IMR-90 (cell line): ENCODE results near the gene YES1. TPM values are rescaled to one million over a fixed set of nuclear protein-coding genes. Genes with fewer than 3 reads are reported as not detected.

Experiments used
- ATAC-seq: fragments of 200-7000 bp; cut with Tn5 transposase; 2 replicates; pipeline ENCODE4 v1.9.1; 2020; ENCODE audit warnings: low read depth, mild to moderate bottlenecking, moderate library complexity
- Bru-seq: library from RNA; stranded (reverse); fragments of 400-500 nt; gene quantifications from one replicate; lab custom pipeline; 2021; lab: Mats Ljungman, UMichigan
- BruChase-seq, 2 experiments: library from RNA; stranded (reverse); fragments of 400-500 nt; gene quantifications; one replicate each; lab custom pipeline; 2021; lab: Mats Ljungman, UMichigan
- BruUV-seq: library from RNA; stranded (reverse); fragments of 400-500 nt; replicated peaks from 2 replicates; lab custom pipeline; 2021; lab: Mats Ljungman, UMichigan
- CTCF ChIA-PET: fragments of 300-600 bp; formaldehyde crosslinking; extraction: SDS; loops from one replicate; lab custom pipeline; 2021; ENCODE audit warnings: antibody characterized with exemption; lab: Yijun Ruan, JAX
- POLR2A ChIA-PET: fragments of 300-600 bp; sonication (Branson Sonifier 250); formaldehyde crosslinking; loops from one replicate; lab custom pipeline; 2022; ENCODE audit warnings: antibody characterized with exemption; ENCODE audit not compliant: unreplicated experiment; lab: Charles Lee
- DNase-seq: peaks from one replicate; pipeline ENCODE4 v3.0.0; 2013
- H2AFZ ChIP-seq: replicated peaks from 2 replicates; pipeline ENCODE3; 2013; ENCODE audit warnings: low read length, mild to moderate bottlenecking; ENCODE audit not compliant: poor library complexity
- H2AK5ac ChIP-seq: 2 replicates; pipeline ENCODE4 v1.6.1; 2013; ENCODE audit warnings: low read depth, low read length, inconsistent platforms
- H2AK9ac ChIP-seq: replicated peaks from 2 replicates; pipeline ENCODE3; 2013; ENCODE audit warnings: mild to moderate bottlenecking, low read depth, low read length, moderate library complexity; ENCODE audit not compliant: poor library complexity
- H2BK120ac ChIP-seq: 2 replicates; pipeline ENCODE4 v1.6.1; 2013; ENCODE audit warnings: low read depth, low read length, inconsistent platforms
- H2BK15ac ChIP-seq: 3 replicates; pipeline ENCODE4 v1.6.1; 2013; ENCODE audit warnings: low read depth, low read length, inconsistent platforms
- H2BK20ac ChIP-seq: 2 replicates; pipeline ENCODE4 v1.6.1; 2013; ENCODE audit warnings: low read depth, mild to moderate bottlenecking, inconsistent platforms, low read length, moderate library complexity
- H2BK5ac ChIP-seq: 2 replicates; pipeline ENCODE4 v1.6.1; 2013; ENCODE audit warnings: mild to moderate bottlenecking, low read depth, low read length, inconsistent platforms; ENCODE audit not compliant: poor library complexity, severe bottlenecking
- H3K14ac ChIP-seq: replicated peaks from 2 replicates; pipeline ENCODE4 v1.6.1; 2013; ENCODE audit warnings: low read depth, low read length, inconsistent platforms
- H3K18ac ChIP-seq: 2 replicates; pipeline ENCODE4 v1.6.1; 2013; ENCODE audit warnings: low read depth, low read length, control low read depth
- H3K23ac ChIP-seq: 2 replicates; pipeline ENCODE4 v1.6.1; 2013; ENCODE audit warnings: low read depth, low read length, inconsistent platforms
- H3K27ac ChIP-seq: 2 replicates; pipeline ENCODE4 v1.5.1; 2013; ENCODE audit warnings: mild to moderate bottlenecking, control low read depth, low read length; ENCODE audit not compliant: insufficient read depth
- H3K27me3 ChIP-seq: 2 replicates; pipeline ENCODE4 v1.6.1; 2013; ENCODE audit warnings: low read length; ENCODE audit not compliant: control insufficient read depth, insufficient read depth
- H3K36me3 ChIP-seq: 2 replicates; pipeline ENCODE4 v1.6.1; 2013; ENCODE audit warnings: low read length, mixed read lengths; ENCODE audit not compliant: control insufficient read depth, insufficient read depth
- H3K4ac ChIP-seq: 2 replicates; pipeline ENCODE4 v1.6.1; 2013; ENCODE audit warnings: low read depth, low read length, inconsistent platforms
- H3K4me1 ChIP-seq: 2 replicates; pipeline ENCODE4 v1.6.1; 2013; ENCODE audit warnings: low read length, mixed read lengths; ENCODE audit not compliant: control insufficient read depth, insufficient read depth
- H3K4me2 ChIP-seq: 2 replicates; pipeline ENCODE4 v1.6.1; 2013; ENCODE audit warnings: low read depth, mild to moderate bottlenecking, control low read depth, low read length, moderate library complexity
- H3K4me3 ChIP-seq: 2 replicates; pipeline ENCODE4 v1.5.1; 2013; ENCODE audit warnings: low read depth, mild to moderate bottlenecking, control low read depth, low read length, moderate library complexity; ENCODE audit not compliant: insufficient read depth
- H3K56ac ChIP-seq: 2 replicates; pipeline ENCODE4 v1.6.1; 2013; ENCODE audit warnings: low read length, inconsistent platforms; ENCODE audit not compliant: insufficient read depth; ENCODE audit errors: extremely low read depth
- H3K79me1 ChIP-seq, 2 experiments: 2 replicates each; pipeline ENCODE4 v1.6.1; 2013; ENCODE audit warnings: low read length in 2 of 2, inconsistent platforms in 1 of 2, low read depth in 1 of 2
- H3K9ac ChIP-seq: 2 replicates; pipeline ENCODE4 v1.6.1; 2013; ENCODE audit warnings: low read depth, low read length, control low read depth
- H3K9me1 ChIP-seq: 2 replicates; pipeline ENCODE4 v1.6.1; 2013; ENCODE audit warnings: low read length, inconsistent platforms; ENCODE audit not compliant: insufficient read depth
- H3K9me3 ChIP-seq: 2 replicates; pipeline ENCODE4 v1.6.1; 2013; ENCODE audit warnings: low read length; ENCODE audit not compliant: control insufficient read depth, insufficient read depth
- H4K20me1 ChIP-seq: 2 replicates; pipeline ENCODE4 v1.6.1; 2013; ENCODE audit warnings: low read length, inconsistent platforms; ENCODE audit not compliant: insufficient read depth
- H4K5ac ChIP-seq: 2 replicates; pipeline ENCODE4 v1.6.1; 2013; ENCODE audit warnings: mild to moderate bottlenecking, low read depth, low read length, control low read depth
- H4K8ac ChIP-seq, 2 experiments: 2 replicates each; pipeline ENCODE4 v1.6.1; 2013; ENCODE audit warnings: low read depth in 2 of 2, low read length in 2 of 2, control low read depth in 1 of 2, inconsistent platforms in 1 of 2
- H4K91ac ChIP-seq: 2 replicates; pipeline ENCODE4 v1.6.1; 2013; ENCODE audit warnings: low read depth, low read length, inconsistent platforms; ENCODE audit not compliant: insufficient read depth
- CEBPB ChIP-seq: IDR thresholded peaks from 2 replicates; pipeline ENCODE4 v1.6.1; 2012; ENCODE audit warnings: low read depth, low read length, improper control_type of control experiment
- CHD1 ChIP-seq: IDR thresholded peaks from 2 replicates; pipeline ENCODE4 v1.6.1; 2012; ENCODE audit warnings: low read depth, low read length, improper control_type of control experiment
- CTCF ChIP-seq: conservative IDR thresholded peaks from 2 replicates; pipeline ENCODE4 v1.5.1; 2012; ENCODE audit warnings: mild to moderate bottlenecking, low read depth, low read length, improper control_type of control experiment
- ELK1 ChIP-seq: fragments of 150-350 bp; IDR thresholded peaks from 2 replicates; pipeline ENCODE4 v1.6.1; 2016; ENCODE audit warnings: low read depth, mild to moderate bottlenecking, low read length, moderate library complexity, borderline replicate concordance
- FOS ChIP-seq: fragments of 150-350 bp; IDR thresholded peaks from 2 replicates; pipeline ENCODE4 v1.6.1; 2016; ENCODE audit warnings: low read depth, low read length
- MAFK ChIP-seq: IDR thresholded peaks from 2 replicates; pipeline ENCODE4 v1.6.1; 2012; ENCODE audit warnings: low read depth, low read length, improper control_type of control experiment
- MXI1 ChIP-seq: IDR thresholded peaks from 2 replicates; pipeline ENCODE4 v1.6.1; 2012; ENCODE audit warnings: low read depth, mild to moderate bottlenecking, low read length, moderate library complexity, borderline replicate concordance
- NFE2L2 ChIP-seq: fragments of 150-350 bp; IDR thresholded peaks from 2 replicates; pipeline ENCODE4 v1.6.1; 2016; ENCODE audit warnings: low read depth, mild to moderate bottlenecking, low read length
- POLR2A ChIP-seq: IDR thresholded peaks from 2 replicates; pipeline ENCODE4 v1.6.1; 2012; ENCODE audit warnings: mild to moderate bottlenecking, low read depth, low read length
- RAD21 ChIP-seq: IDR thresholded peaks from 2 replicates; pipeline ENCODE4 v1.6.1; 2012; ENCODE audit warnings: low read length, improper control_type of control experiment
- RCOR1 ChIP-seq: IDR thresholded peaks from 2 replicates; pipeline ENCODE4 v1.6.1; 2012; ENCODE audit warnings: mild to moderate bottlenecking, low read length, improper control_type of control experiment; ENCODE audit not compliant: insufficient replicate concordance
- RFX5 ChIP-seq: IDR thresholded peaks from 2 replicates; pipeline ENCODE4 v1.8.0; 2012; ENCODE audit warnings: low read depth, mild to moderate bottlenecking, low read length, moderate library complexity
- SMC3 ChIP-seq: fragments of 150-350 bp; IDR thresholded peaks from 2 replicates; pipeline ENCODE4 v1.6.1; 2016; ENCODE audit warnings: low read depth, mild to moderate bottlenecking, antibody characterized with exemption, low read length, moderate library complexity
- WGBS, 2 experiments: methylation state at CpG; one replicate each; pipeline versions ENCODE4 v1.1.5 to v1.1.7; 2013; ENCODE audit warnings: missing lambda C conversion rate in 2 of 2; ENCODE audit not compliant: insufficient read length in 1 of 2; ENCODE audit errors: extremely low coverage in 2 of 2; 5-methylcytosine and 5-hydroxymethylcytosine counted together
- dilution Hi-C: fragments of 300-500 bp; cut with HindIII; formaldehyde crosslinking; loops from one replicate; pipeline ENCODE4 v1.14.3; 2018; ENCODE audit warnings: low sequenced_read_pairs; ENCODE audit not compliant: unreplicated experiment
- in situ Hi-C: fragments of 300-500 bp; cut with MboI; formaldehyde crosslinking; loops from 3 replicates; pipeline ENCODE4 v1.14.3; 2019; ENCODE audit warnings: low sequenced_read_pairs, inconsistent platforms, mixed read lengths
- intact Hi-C: fragments of 100-400 bp; cut with micrococcal nuclease; formaldehyde crosslinking; loops from 2 replicates; pipeline ENCODE4 v1.10.0; 2022
- long read RNA-seq: library from polyadenylated mRNA; unstranded; transcript quantifications from one replicate; pipeline ENCODE4 v2.0.0, GENCODE V29; 2021; ENCODE audit not compliant: unreplicated experiment
- polyA plus RNA-seq, 3 experiments: library from polyadenylated mRNA; depleted of rRNA; stranded (reverse); fragments of >200 nt; gene quantifications; 2 replicates each; pipeline ENCODE4 v1.2.3, GENCODE V29; 2012; ENCODE audit warnings: low replicate concordance in 1 of 3
- total RNA-seq: library from RNA; depleted of rRNA; stranded (reverse); fragments of >200 nt; gene quantifications from 2 replicates; pipeline ENCODE4 v1.2.3, GENCODE V29; 2012; rRNA removed
- TF ChIP-seq, protein P1 (sequence below): fragments of 150-350 bp; IDR thresholded peaks from 2 replicates; pipeline ENCODE4 v1.6.1; 2017; ENCODE audit warnings: mild to moderate bottlenecking, antibody characterized with exemption, low read length, low read depth

The YES1 gene
- 62.0 and 96.9 TPM in 2 replicates for total RNA-seq
- polyA plus RNA-seq (2012; rRNA removed), result 14.2 and 16.7 TPM in 2 replicates
- polyA plus RNA-seq (2012; cell fraction: cytosol; rRNA removed), result 4.6 and 7.7 TPM in 2 replicates
- polyA plus RNA-seq (2012; cell fraction: nucleus; rRNA removed; ENCODE audit: low replicate concordance), result 5.3 and 9.6 TPM in 2 replicates
- percentile 82 among the genes with signal in this experiment for Bru-seq, nascent RNA
- percentile 89 among the genes with signal in this experiment for BruChase-seq, experiment 1, labeled RNA remaining after a 6-hour chase
- percentile 81 among the genes with signal in this experiment for BruChase-seq, experiment 2, labeled RNA remaining after a 2-hour chase
- long read RNA-seq, full-length matches to known transcripts, result 47 of 57 reads
- long read RNA-seq, partial matches to known transcripts, result 2 of 57 reads
- long read RNA-seq, other reads (novel, unspliced or antisense), result 8 of 57 reads

DNA sequence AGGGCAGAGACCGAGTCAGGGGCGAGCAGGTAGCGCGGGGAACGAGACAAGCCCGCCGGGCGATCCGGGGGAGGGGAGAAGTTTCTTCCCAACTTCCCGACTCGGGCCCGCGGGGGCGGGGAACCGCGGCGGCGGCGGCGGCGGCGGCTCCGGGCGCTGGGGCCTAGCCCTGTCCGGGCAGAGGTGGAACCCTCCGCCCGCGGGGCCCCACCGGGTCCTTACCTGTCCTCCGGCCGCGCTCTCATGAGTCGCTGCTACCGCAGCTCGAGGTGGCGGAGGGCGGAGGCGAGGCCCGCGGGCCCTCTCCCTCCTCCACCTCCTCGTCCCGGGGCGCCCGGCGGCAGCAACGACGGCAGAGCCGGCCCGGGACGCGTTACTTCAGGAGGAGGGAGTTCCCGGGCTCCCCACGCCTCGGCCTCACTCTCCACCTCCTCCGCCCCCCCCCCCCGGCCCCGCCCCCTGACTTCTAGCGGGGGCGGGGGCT, at the start of gene YES1:
YES1 (minus strand) TSS at position 351 of the 484 bp plus-strand sequence. CDS start 55,415 bp downstream, outside the sequence.
- ChIA-PET POLR2A (no interaction called here), CTCF (no interaction called here)
- peak within 1 kb of the TSS; percentile 98 for H2AFZ ChIP-seq
- H4K91ac ChIP-seq, result peak within 1 kb of the TSS; percentile 82
- H3K14ac ChIP-seq, result peak within 1 kb of the TSS; percentile 65
- H4K20me1 ChIP-seq, result peaks cover 16% of the 10 kb centered on the region; the same call in 1 of the 2 replicates
- H3K23ac ChIP-seq, result peak within 1 kb of the TSS; percentile 58
- peak within 1 kb of the TSS; percentile 71 for H2BK5ac ChIP-seq
- H3K27me3 ChIP-seq, result no peaks in the 10 kb centered on the region
- no peak within 1 kb of the TSS; the same call in 1 of the 2 replicates for H2BK20ac ChIP-seq
- peak within 1 kb of the TSS; percentile 3; the same call in 2 of the 3 replicates for H2BK15ac ChIP-seq
- no TSS peak for BruUV-seq
- in situ Hi-C loops, result no loop called here
- H3K79me1 ChIP-seq, result peaks cover 3 to 10% of the 10 kb centered on the region in 2 experiments; a peak in 3 of 4 replicates
- H3K9me1 ChIP-seq, result no peaks in the 10 kb centered on the region
- DNase-seq (no peak), ATAC-seq (peak; percentile 89)
- peak within 1 kb of the TSS; percentile 22 for H3K18ac ChIP-seq
- intact Hi-C loops, result no loop called here
- peak within 1 kb of the TSS; percentile 88 for H2AK9ac ChIP-seq
- peak within 1 kb of the TSS; percentile 11 to 89; a peak in 3 of 4 replicates for H4K8ac ChIP-seq
- H2AK5ac ChIP-seq, result no peak within 1 kb of the TSS; the same call in 1 of the 2 replicates
- H3K9me3 ChIP-seq, result no peaks in the 10 kb centered on the region
- peak within 1 kb of the TSS; percentile 75 for H3K27ac ChIP-seq
- peak within 1 kb of the TSS; percentile 85 for H3K4ac ChIP-seq
- peak within 1 kb of the TSS; percentile 82 for H2BK120ac ChIP-seq
- no CpG with 5 or more reads among the region's 59 CpGs for WGBS, 2 experiments
- peaks cover 3% of the 10 kb centered on the region for H3K4me1 ChIP-seq
- H3K9ac ChIP-seq, result peak within 1 kb of the TSS; percentile 88
- peak within 1 kb of the TSS; percentile 40 for H4K5ac ChIP-seq
- H3K4me3 ChIP-seq, result peak within 1 kb of the TSS; percentile 80
- H3K36me3 ChIP-seq, result no peaks in the 10 kb centered on the region
- dilution Hi-C loops, result no loop called here
- H3K4me2 ChIP-seq, result peak within 1 kb of the TSS; percentile 79
- H3K56ac ChIP-seq, result peak within 1 kb of the TSS; percentile 51; the same call in 1 of the 2 replicates
- no peak for TF ChIP-seq RCOR1
- TF ChIP-seq RAD21, result no peak
- TF ChIP-seq MXI1, result no peak
- no peak for TF ChIP-seq NFE2L2
- no peak for TF ChIP-seq MAFK
- no peak for TF ChIP-seq RFX5
- no peak for TF ChIP-seq CEBPB
- no peak for TF ChIP-seq ELK1
- no peak for TF ChIP-seq POLR2A
- TF ChIP-seq SMC3, result no peak
- no peak for TF ChIP-seq CHD1
- no peak for TF ChIP-seq FOS
- TF ChIP-seq, protein P1, sequence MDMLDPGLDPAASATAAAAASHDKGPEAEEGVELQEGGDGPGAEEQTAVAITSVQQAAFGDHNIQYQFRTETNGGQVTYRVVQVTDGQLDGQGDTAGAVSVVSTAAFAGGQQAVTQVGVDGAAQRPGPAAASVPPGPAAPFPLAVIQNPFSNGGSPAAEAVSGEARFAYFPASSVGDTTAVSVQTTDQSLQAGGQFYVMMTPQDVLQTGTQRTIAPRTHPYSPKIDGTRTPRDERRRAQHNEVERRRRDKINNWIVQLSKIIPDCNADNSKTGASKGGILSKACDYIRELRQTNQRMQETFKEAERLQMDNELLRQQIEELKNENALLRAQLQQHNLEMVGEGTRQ, result no peak
- no peak for TF ChIP-seq CTCF
